NCI-H526 treated with DMSO at 0.1 percent for 48 hours (cell line): ENCODE data around the gene EPHA4.

Source experiments
- DNase-seq: peaks from one replicate; lab custom pipeline; 2025; lab: John Stamatoyannopoulos, UW

The EPHA4 gene

DNA sequence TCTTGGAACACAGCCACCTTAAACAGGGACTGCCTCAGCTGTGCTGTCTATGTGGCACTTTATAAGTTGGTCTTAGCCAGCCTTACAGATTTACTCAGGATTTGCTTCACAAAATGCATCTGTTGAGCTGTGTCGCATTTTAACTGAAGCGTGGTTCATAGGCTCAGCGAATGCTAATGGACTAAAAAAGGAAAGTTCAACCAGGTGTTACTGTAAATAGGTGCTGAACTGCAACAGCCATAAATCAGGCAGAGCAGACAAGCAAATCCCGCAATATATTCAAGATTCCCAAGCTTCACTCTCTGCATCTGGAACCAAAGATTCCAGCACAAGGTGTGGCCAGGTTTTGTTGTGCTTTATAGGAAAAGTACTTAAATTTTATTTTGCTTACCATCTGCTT lies 130.0 kb downstream of the EPHA4 start:
- DNase-seq = no peak

GRCh38 chr2:221439761-221440479 lies 132.2 kb downstream of the EPHA4 start:
- DNase-seq = peak; percentile 45

- DNase-seq = no peak
These were observed 135.0 kb downstream of the EPHA4 start for GRCh38 chr2:221437056-221437455.

- no peak for DNase-seq
These were observed 136.9 kb downstream of the EPHA4 start for GRCh38 chr2:221435171-221435570.

DNA sequence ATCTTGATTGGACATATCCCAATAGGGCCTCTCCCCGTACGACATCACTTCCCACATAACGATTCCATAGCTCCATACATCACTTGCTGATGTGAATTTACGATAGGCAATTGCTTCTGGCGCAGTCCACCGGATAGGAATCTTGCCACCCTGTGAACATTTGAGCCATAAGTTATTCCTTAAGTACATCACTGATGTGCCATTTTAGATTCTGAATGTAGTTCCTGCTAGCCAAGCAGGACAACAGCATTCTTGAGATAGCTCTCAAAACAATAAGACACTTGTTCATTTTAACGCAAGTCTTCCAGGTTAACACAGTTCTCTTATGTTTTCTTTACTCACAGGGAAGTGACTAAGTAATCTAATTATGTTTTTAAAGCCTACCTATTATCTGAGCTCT lies 138.0 kb downstream of the EPHA4 start:
- DNase-seq = no peak

DNA sequence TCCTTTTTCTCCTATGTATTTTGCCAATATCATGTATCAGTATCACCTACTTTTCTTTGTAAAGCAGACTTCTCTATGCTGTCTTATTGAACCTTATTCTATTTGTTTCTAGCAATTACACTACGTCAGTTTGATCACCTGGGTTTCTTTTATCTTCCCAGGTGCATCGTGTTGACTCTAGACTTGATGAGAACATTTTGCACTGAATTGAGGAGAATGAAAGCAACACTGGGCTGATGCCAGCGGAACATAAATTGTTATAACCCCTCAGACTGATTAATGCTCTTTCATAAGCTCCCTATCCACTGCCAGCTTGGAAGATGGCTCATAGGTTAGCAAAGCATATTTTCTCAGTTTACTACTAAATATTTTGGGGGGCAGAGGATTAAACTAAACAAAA lies 140.6 kb downstream of the EPHA4 start:
- DNase-seq = no peak

GRCh38 chr2:221429741-221430491 lies 142.2 kb downstream of the EPHA4 start:
- no peak for DNase-seq

- no peak for DNase-seq
These were observed 143.2 kb downstream of the EPHA4 start for GRCh38 chr2:221428896-221429295.

GRCh38 chr2:221426929-221427328 lies 145.2 kb downstream of the EPHA4 start:
- DNase-seq = no peak

DNA sequence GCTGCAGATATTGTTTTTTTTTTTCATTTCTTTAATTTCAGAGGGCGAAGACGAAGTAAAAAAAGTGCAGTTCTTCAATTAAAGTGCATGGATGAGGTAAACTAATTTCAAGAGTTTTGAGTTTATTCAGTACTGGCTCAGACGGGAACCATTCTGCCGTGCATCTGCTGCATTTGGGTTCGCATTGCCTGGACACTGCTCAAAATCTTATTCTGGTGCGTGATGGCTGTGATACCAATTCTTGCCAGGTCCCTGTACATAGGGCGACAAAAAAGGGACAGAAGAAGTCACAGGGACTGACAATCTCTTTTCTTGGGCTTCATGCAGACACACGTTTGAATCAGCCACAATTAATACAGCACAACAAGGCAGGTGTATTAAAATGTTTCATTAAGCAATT lies 146.2 kb downstream of the EPHA4 start:
- no peak for DNase-seq

- no peak for DNase-seq
These were observed 146.8 kb downstream of the EPHA4 start for GRCh38 chr2:221425353-221425752.

DNA sequence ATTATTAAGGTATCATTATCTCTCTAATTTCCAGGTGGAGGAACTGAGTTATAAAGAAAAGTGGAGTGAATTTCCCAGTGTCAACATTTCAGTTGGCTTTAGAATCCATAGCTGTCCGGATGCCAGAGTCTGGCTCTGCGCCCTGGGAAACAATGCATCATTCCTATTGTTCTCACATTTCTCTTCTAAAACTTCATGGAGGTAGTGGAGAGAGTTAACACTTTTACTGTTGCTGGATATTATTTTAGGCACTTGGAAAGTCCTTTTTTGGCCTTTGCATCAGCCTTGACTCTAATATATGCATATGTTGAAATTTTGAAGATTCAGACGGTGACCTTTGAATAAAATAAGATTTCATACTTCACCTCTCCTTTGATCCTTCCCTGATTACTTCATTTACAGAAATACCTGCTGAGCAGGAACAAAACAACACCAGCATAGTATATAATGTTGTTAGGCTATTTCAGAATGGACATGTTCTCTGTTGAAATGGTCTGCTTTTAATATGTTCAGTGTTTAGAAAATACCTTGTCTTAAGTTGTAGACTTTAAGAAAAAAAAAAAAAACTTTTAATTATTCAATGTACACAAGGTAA lies 148.8 kb downstream of the EPHA4 start:
- DNase-seq = no peak

GRCh38 chr2:221422516-221423209 lies 149.4 kb downstream of the EPHA4 start:
- DNase-seq = no peak

GRCh38 chr2:221420245-221420644 lies 151.9 kb downstream of the EPHA4 start:
- no peak for DNase-seq

GRCh38 chr2:221415789-221416188 lies 156.3 kb downstream of the EPHA4 start:
- no peak for DNase-seq

GRCh38 chr2:221412978-221413377 lies 159.1 kb downstream of the EPHA4 start:
- DNase-seq = no peak

DNA sequence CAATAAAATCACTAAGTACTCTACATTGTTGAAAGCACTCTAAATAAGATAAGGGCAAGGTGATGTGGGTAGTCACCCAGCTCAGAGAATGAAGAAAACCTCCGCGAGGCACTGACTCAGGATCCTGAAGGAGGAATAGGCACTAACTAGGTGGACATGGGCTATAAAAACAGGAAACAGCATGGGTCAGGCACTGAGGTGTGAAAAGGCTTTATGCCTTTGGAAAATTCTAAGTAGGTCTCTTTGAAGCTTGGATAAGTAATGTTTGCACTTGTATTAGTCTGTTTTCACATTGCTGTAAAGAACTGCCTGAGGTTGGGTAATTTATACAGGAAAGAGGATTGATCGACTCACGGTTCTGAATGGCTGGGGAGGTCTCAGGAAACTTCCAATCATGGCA lies 161.6 kb downstream of the EPHA4 start:
- DNase-seq = no peak

DNA sequence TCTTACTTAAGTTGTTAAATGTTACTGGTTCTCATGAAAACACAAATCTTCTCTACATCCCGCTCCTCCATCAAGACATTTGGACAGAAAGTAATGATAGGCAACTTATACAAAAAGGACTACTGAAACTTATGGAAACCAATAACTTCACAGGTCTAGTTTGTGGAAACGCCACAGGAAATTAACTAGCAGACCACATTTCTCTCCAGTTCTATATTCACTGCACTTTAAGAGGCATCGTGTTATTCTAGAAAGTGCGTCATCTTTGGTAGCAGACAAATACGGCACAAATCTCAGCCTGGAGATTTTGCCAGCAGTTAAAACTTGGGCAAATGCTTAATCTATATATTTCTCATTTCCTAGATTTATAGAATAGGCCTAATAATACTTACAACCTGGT lies 164.3 kb downstream of the EPHA4 start:
- no peak for DNase-seq

DNA sequence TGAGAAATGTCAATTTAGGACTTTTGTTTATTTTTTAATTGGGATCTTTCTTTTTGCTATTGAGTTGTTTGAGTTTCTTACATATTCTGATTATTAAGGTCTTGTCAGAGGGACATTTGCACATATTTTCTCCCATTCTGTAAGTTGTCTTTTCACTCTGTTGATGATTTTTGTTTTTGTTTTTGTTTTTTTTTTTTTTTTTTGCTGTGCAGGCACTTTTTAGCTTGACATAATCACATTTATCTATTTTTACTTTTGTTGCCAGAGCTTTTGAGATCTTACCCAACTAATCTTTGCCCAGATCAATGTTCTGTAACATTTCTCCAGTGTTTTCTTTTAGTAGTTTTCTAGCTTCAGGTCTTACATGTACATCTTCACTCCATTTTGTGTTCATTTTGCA lies 166.6 kb downstream of the EPHA4 start:
- no peak for DNase-seq

DNA sequence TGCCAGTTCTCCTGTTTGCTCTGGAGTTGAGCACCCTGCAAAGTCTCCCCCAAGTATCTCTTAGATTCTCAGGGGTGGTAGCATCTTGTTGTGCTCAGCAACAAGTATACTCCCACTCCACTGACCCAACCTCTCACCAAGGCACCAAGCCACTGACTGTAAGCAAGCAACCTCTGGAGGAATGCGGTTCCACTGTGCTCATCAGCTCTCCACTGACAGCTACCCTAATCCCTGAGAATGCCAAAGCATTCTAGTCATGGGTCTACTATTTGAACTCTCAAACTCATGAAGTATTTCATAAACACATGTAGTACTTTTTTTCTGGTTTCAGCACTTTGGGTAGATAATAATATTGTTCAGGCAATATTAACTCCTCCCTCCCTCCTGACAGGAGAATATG lies 170.0 kb downstream of the EPHA4 start:
- DNase-seq = no peak

DNA sequence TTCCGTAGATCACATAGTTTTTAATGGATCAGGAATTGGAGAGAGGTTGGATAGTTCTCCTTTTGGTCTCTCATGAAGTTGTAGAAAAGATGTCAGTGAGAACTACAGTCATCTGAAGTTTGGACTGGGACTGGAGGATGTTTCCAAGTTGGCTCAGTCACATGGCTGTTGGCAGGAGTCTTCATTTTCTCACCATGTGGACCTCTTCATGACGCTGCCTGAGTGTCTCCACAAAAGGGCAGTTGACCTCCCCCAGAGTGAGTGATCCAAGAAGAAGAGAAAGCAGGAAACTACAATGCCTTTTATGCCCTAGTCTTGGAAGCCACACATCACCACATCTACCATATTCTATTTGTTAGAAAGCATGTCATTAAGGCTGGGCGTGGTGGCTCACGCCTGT lies 171.7 kb downstream of the EPHA4 start:
- no peak for DNase-seq

DNA sequence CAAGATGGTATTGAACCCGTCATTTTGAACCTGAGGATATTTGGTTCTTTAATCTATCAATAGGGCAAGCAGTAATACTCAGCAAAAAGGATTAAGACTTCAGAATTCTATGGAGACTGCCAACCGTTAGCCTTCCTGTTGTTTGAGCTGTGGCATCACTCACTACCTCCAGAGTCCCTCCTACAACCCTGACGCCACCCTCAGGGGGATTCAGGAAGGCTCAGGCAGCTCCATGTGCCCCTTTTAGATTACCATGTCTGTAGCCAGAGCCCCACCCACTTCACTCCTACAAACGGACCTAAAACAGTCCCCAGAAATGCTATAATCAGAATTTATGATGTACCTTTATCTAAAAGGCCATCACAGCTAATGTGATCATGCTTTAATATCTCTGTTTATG lies 172.9 kb downstream of the EPHA4 start:
- DNase-seq = no peak

DNA sequence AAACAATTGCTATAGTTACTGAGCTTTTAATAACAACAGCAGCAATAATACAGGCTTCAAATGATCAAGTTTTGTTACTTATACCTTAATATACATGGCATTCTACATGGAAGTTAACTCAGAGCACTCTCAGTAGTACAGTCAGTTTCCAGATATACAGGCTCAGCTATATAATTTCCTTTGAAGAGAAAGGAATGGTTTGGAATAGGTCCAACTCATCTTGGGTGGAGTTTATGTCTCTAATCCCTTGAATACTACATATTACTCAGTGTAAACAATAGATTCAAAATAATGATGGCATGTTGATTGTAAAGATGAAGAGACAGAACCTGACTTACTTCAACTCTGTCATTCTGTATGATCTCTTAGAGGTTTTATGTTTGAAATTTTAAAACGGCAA lies 174.9 kb downstream of the EPHA4 start:
- no peak for DNase-seq
